ENCODE results near the gene DMRT2.

Gene DMRT2

GRCh38 chr9:1050125-1050895 lies at the start of gene DMRT2:
TSS of gene DMRT2 (plus strand) at chr9:1050357. CDS start at chr9:1051614, 1,257 bp downstream.
- DNase-seq: peak; percentile 12
- in situ Hi-C loops (cut with HindIII; ENCODE audit: low pct_ligation_motif_present, low sequenced_read_pairs): no loop called here
- no peak within 1 kb of the TSS for H3K4me3 ChIP-seq (ENCODE audit: low read depth, low read length)
- H3K36me3 ChIP-seq (replicated peaks): no peaks in the 10 kb centered on the region
- H3K27me3 ChIP-seq (replicated peaks): peaks cover 84% of the 10 kb centered on the region
- no peak within 1 kb of the TSS for H3K27ac ChIP-seq
- no peak for TF ChIP-seq CTCF (IDR thresholded peaks at IDR 0.05; ENCODE audit: low read depth, low read length, missing control alignments)

GRCh38 chr9:1001838-1002237 lies 48.3 kb upstream of the DMRT2 start:
- in situ Hi-C loops (cut with HindIII; ENCODE audit: low pct_ligation_motif_present, low sequenced_read_pairs): no loop called here
- H3K27me3 ChIP-seq (replicated peaks): no peaks in the 10 kb centered on the region
- no peak for DNase-seq
- H3K27ac ChIP-seq: no peak overlapping the region
- no peaks in the 10 kb centered on the region for H3K36me3 ChIP-seq (replicated peaks)
- no peak for TF ChIP-seq CTCF (IDR thresholded peaks at IDR 0.05; ENCODE audit: low read depth, low read length, missing control alignments)
- no peak overlapping the region for H3K4me3 ChIP-seq (ENCODE audit: low read depth, low read length)

GRCh38 chr9:1002678-1003077 lies 47.5 kb upstream of the DMRT2 start:
- H3K4me3 ChIP-seq (ENCODE audit: low read depth, low read length): no peak overlapping the region
- TF ChIP-seq CTCF (IDR thresholded peaks at IDR 0.05; ENCODE audit: low read depth, low read length, missing control alignments): no peak
- no peaks in the 10 kb centered on the region for H3K27me3 ChIP-seq (replicated peaks)
- H3K36me3 ChIP-seq (replicated peaks): no peaks in the 10 kb centered on the region
- in situ Hi-C loops (cut with HindIII; ENCODE audit: low pct_ligation_motif_present, low sequenced_read_pairs): no loop called here
- H3K27ac ChIP-seq: no peak overlapping the region
- DNase-seq: no peak

- in situ Hi-C loops (cut with HindIII; ENCODE audit: low pct_ligation_motif_present, low sequenced_read_pairs): no loop called here
- Histone ChIP-seq H3K4me3 (ENCODE audit: low read depth, low read length) (no peak overlapping the region), H3K27ac (no peak overlapping the region), H3K27me3 (replicated peaks) (no peaks in the 10 kb centered on the region), H3K36me3 (replicated peaks) (no peaks in the 10 kb centered on the region)
- peak; percentile 57 for DNase-seq
- TF ChIP-seq CTCF (IDR thresholded peaks at IDR 0.05; ENCODE audit: low read depth, low read length, missing control alignments): peak; percentile 56
Measured at GRCh38 chr9:1005043-1005667, 45.0 kb upstream of the DMRT2 start.

GRCh38 chr9:1007312-1007711 lies 42.8 kb upstream of the DMRT2 start:
- Histone ChIP-seq H3K36me3 (replicated peaks) (no peaks in the 10 kb centered on the region), H3K27me3 (replicated peaks) (no peaks in the 10 kb centered on the region), H3K4me3 (ENCODE audit: low read depth, low read length) (no peak overlapping the region), H3K27ac (no peak overlapping the region)
- no peak for DNase-seq
- in situ Hi-C loops (cut with HindIII; ENCODE audit: low pct_ligation_motif_present, low sequenced_read_pairs): no loop called here
- no peak for TF ChIP-seq CTCF (IDR thresholded peaks at IDR 0.05; ENCODE audit: low read depth, low read length, missing control alignments)
